Measurements from ENCODE around the gene GOLT1A. TPM values are rescaled to one million over a fixed set of nuclear protein-coding genes. Genes with fewer than 3 reads are reported as not detected.

The GOLT1A gene
- total RNA-seq, 1 experiment from 2014 or later, result not detected

- no peaks in the 10 kb centered on the region for H3K9me3 ChIP-seq (ENCODE audit: low read length)
- no peak for DNase-seq
Measured at GRCh38 chr1:204181116-204181515, 32.7 kb downstream of the GOLT1A start.

GRCh38 chr1:204180133-204180532, 33.7 kb downstream of the GOLT1A start:
- H3K79me2 ChIP-seq (ENCODE audit: low read length), result no peaks in the 10 kb centered on the region
- H2AFZ ChIP-seq (ENCODE audit: low read length), result no peak overlapping the region
- no peak for DNase-seq
- H3K27ac ChIP-seq (ENCODE audit: low read length), result no peak overlapping the region
- no peak overlapping the region for H3K4me3 ChIP-seq (ENCODE audit: low read length)
- no peaks in the 10 kb centered on the region for H3K27me3 ChIP-seq (ENCODE audit: low read length)
- no peaks in the 10 kb centered on the region for H3K4me1 ChIP-seq (ENCODE audit: low read length)
- no peaks in the 10 kb centered on the region for H4K20me1 ChIP-seq (ENCODE audit: insufficient read depth, low read depth, low read length)
- H3K36me3 ChIP-seq (ENCODE audit: insufficient read depth, low read length), result no peaks in the 10 kb centered on the region
- no peaks in the 10 kb centered on the region for H3K9me3 ChIP-seq (ENCODE audit: low read length)
- H3K4me2 ChIP-seq (ENCODE audit: low read depth, low read length, poor library complexity, severe bottlenecking), result no peak overlapping the region
- no peak overlapping the region for H3K9ac ChIP-seq (ENCODE audit: low read length)
- no peaks in the 10 kb centered on the region for H3K9me2 ChIP-seq (replicated peaks; ENCODE audit: insufficient read depth, low read length)

More at GRCh38 chr1:204181116-204181515, 32.7 kb downstream of the GOLT1A start:
- no peak overlapping the region for H3K4me3 ChIP-seq (ENCODE audit: low read length)
- no peak overlapping the region for H2AFZ ChIP-seq (ENCODE audit: low read length)
- H3K27ac ChIP-seq (ENCODE audit: low read length), result no peak overlapping the region
- H3K9ac ChIP-seq (ENCODE audit: low read length), result no peak overlapping the region
- H3K9me2 ChIP-seq (replicated peaks; ENCODE audit: insufficient read depth, low read length), result no peaks in the 10 kb centered on the region
- no peaks in the 10 kb centered on the region for H3K36me3 ChIP-seq (ENCODE audit: insufficient read depth, low read length)
- H3K27me3 ChIP-seq (ENCODE audit: low read length), result no peaks in the 10 kb centered on the region
- H3K4me1 ChIP-seq (ENCODE audit: low read length), result no peaks in the 10 kb centered on the region
- no peaks in the 10 kb centered on the region for H4K20me1 ChIP-seq (ENCODE audit: insufficient read depth, low read depth, low read length)
- no peak overlapping the region for H3K4me2 ChIP-seq (ENCODE audit: low read depth, low read length, poor library complexity, severe bottlenecking)
- H3K79me2 ChIP-seq (ENCODE audit: low read length), result no peaks in the 10 kb centered on the region

GRCh38 chr1:204178487-204179281, 35.1 kb downstream of the GOLT1A start:
- H3K9ac ChIP-seq (ENCODE audit: low read length), result no peak overlapping the region
- H3K9me2 ChIP-seq (replicated peaks; ENCODE audit: insufficient read depth, low read length), result no peaks in the 10 kb centered on the region
- H3K4me1 ChIP-seq (ENCODE audit: low read length), result no peaks in the 10 kb centered on the region
- H2AFZ ChIP-seq (ENCODE audit: low read length), result no peak overlapping the region
- H3K27me3 ChIP-seq (ENCODE audit: low read length), result no peaks in the 10 kb centered on the region
- H3K4me3 ChIP-seq (ENCODE audit: low read length), result no peak overlapping the region
- no peak overlapping the region for H3K4me2 ChIP-seq (ENCODE audit: low read depth, low read length, poor library complexity, severe bottlenecking)
- no peaks in the 10 kb centered on the region for H3K9me3 ChIP-seq (ENCODE audit: low read length)
- no peaks in the 10 kb centered on the region for H3K36me3 ChIP-seq (ENCODE audit: insufficient read depth, low read length)
- no peaks in the 10 kb centered on the region for H3K79me2 ChIP-seq (ENCODE audit: low read length)
- H3K27ac ChIP-seq (ENCODE audit: low read length), result no peak overlapping the region
- DNase-seq, result no peak
- H4K20me1 ChIP-seq (ENCODE audit: insufficient read depth, low read depth, low read length), result no peaks in the 10 kb centered on the region

DNA sequence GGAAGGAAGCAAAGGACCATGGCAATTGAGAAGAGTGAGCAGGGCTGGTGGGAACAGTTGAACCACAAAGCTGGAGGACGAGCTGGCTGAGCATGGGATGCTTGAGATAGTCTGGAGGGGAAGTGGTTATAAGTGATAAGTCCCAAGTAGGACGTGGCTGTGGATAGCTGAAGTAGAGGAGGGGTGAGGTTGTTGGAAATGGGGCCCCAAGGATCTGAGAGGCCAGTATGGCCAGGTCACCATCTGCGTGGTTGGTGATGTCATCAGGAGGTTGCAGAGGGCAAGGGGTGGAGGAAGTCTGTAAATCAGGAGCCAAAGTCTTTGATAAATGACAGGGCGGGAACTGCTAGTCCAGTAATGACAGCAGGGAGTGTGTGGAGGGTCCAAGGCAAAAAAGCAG, 36.7 kb downstream of the GOLT1A start:
- H2AFZ ChIP-seq (ENCODE audit: low read length), result no peak overlapping the region
- DNase-seq, result no peak
- H3K4me2 ChIP-seq (ENCODE audit: low read depth, low read length, poor library complexity, severe bottlenecking), result no peak overlapping the region
- H3K27me3 ChIP-seq (ENCODE audit: low read length), result no peaks in the 10 kb centered on the region
- no peaks in the 10 kb centered on the region for H3K9me3 ChIP-seq (ENCODE audit: low read length)
- no peak overlapping the region for H3K9ac ChIP-seq (ENCODE audit: low read length)
- H3K27ac ChIP-seq (ENCODE audit: low read length), result no peak overlapping the region
- H3K36me3 ChIP-seq (ENCODE audit: insufficient read depth, low read length), result no peaks in the 10 kb centered on the region
- no peaks in the 10 kb centered on the region for H3K9me2 ChIP-seq (replicated peaks; ENCODE audit: insufficient read depth, low read length)
- no peak overlapping the region for H3K4me3 ChIP-seq (ENCODE audit: low read length)
- no peaks in the 10 kb centered on the region for H4K20me1 ChIP-seq (ENCODE audit: insufficient read depth, low read depth, low read length)
- no peaks in the 10 kb centered on the region for H3K4me1 ChIP-seq (ENCODE audit: low read length)
- no peaks in the 10 kb centered on the region for H3K79me2 ChIP-seq (ENCODE audit: low read length)

DNA sequence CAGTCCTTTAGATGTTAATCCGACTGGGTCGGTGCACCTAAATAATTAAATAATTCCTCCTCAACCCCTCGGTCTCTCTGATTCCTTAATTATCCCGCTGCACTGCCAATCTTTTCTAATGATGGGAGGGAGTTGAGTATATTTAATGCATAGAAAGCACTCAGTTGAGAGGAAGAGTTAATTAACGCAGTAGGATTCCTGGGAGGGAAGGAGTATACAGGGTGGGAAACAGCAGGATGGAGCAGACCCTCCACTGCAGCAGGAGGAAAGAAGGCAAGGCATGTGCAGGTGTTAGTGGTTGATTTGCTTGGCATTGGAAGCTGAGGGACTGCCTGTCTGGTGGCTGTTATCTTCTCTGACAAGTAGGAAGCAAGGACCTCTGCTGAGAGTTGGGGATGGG, 37.7 kb downstream of the GOLT1A start:
- no peak for DNase-seq
- Histone ChIP-seq H3K27ac (ENCODE audit: low read length) (no peak overlapping the region), H4K20me1 (ENCODE audit: insufficient read depth, low read depth, low read length) (no peaks in the 10 kb centered on the region), H3K9me2 (replicated peaks; ENCODE audit: insufficient read depth, low read length) (no peaks in the 10 kb centered on the region), H3K36me3 (ENCODE audit: insufficient read depth, low read length) (no peaks in the 10 kb centered on the region), H3K4me3 (ENCODE audit: low read length) (no peak overlapping the region), H3K27me3 (ENCODE audit: low read length) (no peaks in the 10 kb centered on the region), H3K9ac (ENCODE audit: low read length) (no peak overlapping the region), H3K4me2 (ENCODE audit: low read depth, low read length, poor library complexity, severe bottlenecking) (no peak overlapping the region), H2AFZ (ENCODE audit: low read length) (no peak overlapping the region), H3K4me1 (ENCODE audit: low read length) (no peaks in the 10 kb centered on the region), H3K9me3 (ENCODE audit: low read length) (no peaks in the 10 kb centered on the region), H3K79me2 (ENCODE audit: low read length) (no peaks in the 10 kb centered on the region)

DNA sequence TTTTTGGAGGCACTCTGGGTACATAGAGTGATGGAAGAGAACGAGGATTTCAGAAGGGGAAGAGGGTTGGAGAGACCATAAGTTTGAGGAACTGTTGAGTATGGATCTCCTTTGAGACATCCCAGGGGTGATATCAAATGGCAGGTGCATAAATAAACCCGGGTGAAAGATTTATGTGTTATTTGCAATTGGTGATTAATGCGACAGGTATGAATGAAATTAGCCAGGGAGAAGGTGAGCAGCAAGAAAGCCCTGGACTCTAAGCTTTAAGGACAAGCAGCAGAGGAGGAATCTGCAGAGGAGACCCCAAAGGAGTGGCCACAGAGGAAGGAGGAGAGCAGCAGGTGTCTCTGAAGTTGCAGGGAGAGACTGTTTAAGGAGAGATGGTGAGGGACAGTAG, 38.8 kb downstream of the GOLT1A start:
- no peaks in the 10 kb centered on the region for H3K9me2 ChIP-seq (replicated peaks; ENCODE audit: insufficient read depth, low read length)
- H3K79me2 ChIP-seq (ENCODE audit: low read length), result no peaks in the 10 kb centered on the region
- H3K4me3 ChIP-seq (ENCODE audit: low read length), result no peak overlapping the region
- no peaks in the 10 kb centered on the region for H3K36me3 ChIP-seq (ENCODE audit: insufficient read depth, low read length)
- DNase-seq, result no peak
- H3K27me3 ChIP-seq (ENCODE audit: low read length), result no peaks in the 10 kb centered on the region
- H3K9ac ChIP-seq (ENCODE audit: low read length), result no peak overlapping the region
- no peaks in the 10 kb centered on the region for H4K20me1 ChIP-seq (ENCODE audit: insufficient read depth, low read depth, low read length)
- no peaks in the 10 kb centered on the region for H3K9me3 ChIP-seq (ENCODE audit: low read length)
- H3K4me2 ChIP-seq (ENCODE audit: low read depth, low read length, poor library complexity, severe bottlenecking), result no peak overlapping the region
- no peak overlapping the region for H2AFZ ChIP-seq (ENCODE audit: low read length)
- H3K4me1 ChIP-seq (ENCODE audit: low read length), result no peaks in the 10 kb centered on the region
- H3K27ac ChIP-seq (ENCODE audit: low read length), result no peak overlapping the region

- Histone ChIP-seq H3K9me3 (ENCODE audit: low read length) (no peaks in the 10 kb centered on the region), H3K27ac (ENCODE audit: low read length) (no peak overlapping the region), H3K9ac (ENCODE audit: low read length) (no peak overlapping the region), H3K27me3 (ENCODE audit: low read length) (no peaks in the 10 kb centered on the region), H3K4me1 (ENCODE audit: low read length) (no peaks in the 10 kb centered on the region), H3K4me3 (ENCODE audit: low read length) (no peak overlapping the region), H3K4me2 (ENCODE audit: low read depth, low read length, poor library complexity, severe bottlenecking) (no peak overlapping the region), H4K20me1 (ENCODE audit: insufficient read depth, low read depth, low read length) (no peaks in the 10 kb centered on the region), H3K79me2 (ENCODE audit: low read length) (no peaks in the 10 kb centered on the region), H3K36me3 (ENCODE audit: insufficient read depth, low read length) (no peaks in the 10 kb centered on the region), H3K9me2 (replicated peaks; ENCODE audit: insufficient read depth, low read length) (no peaks in the 10 kb centered on the region), H2AFZ (ENCODE audit: low read length) (no peak overlapping the region)
- DNase-seq, result no peak
Measured at GRCh38 chr1:204172404-204173029, 41.3 kb downstream of the GOLT1A start.

- DNase-seq, result no peak
- Histone ChIP-seq H3K36me3 (ENCODE audit: insufficient read depth, low read length) (no peaks in the 10 kb centered on the region), H3K9me2 (replicated peaks; ENCODE audit: insufficient read depth, low read length) (no peaks in the 10 kb centered on the region), H4K20me1 (ENCODE audit: insufficient read depth, low read depth, low read length) (no peaks in the 10 kb centered on the region), H2AFZ (ENCODE audit: low read length) (no peak overlapping the region), H3K9me3 (ENCODE audit: low read length) (no peaks in the 10 kb centered on the region), H3K79me2 (ENCODE audit: low read length) (no peaks in the 10 kb centered on the region), H3K4me1 (ENCODE audit: low read length) (no peaks in the 10 kb centered on the region), H3K4me2 (ENCODE audit: low read depth, low read length, poor library complexity, severe bottlenecking) (no peak overlapping the region), H3K27ac (ENCODE audit: low read length) (no peak overlapping the region), H3K27me3 (ENCODE audit: low read length) (no peaks in the 10 kb centered on the region), H3K4me3 (ENCODE audit: low read length) (no peak overlapping the region), H3K9ac (ENCODE audit: low read length) (no peak overlapping the region)
Measured at GRCh38 chr1:204171751-204172178, 42.0 kb downstream of the GOLT1A start.

All from Karpas-422 (cell line).